Endothelial cell of umbilical vein (primary cell): ENCODE measurements around the gene WDR82. TPM values are rescaled to one million over a fixed set of nuclear protein-coding genes. Genes with fewer than 3 reads are reported as not detected.

ENCODE experiments used
- BruUV-seq: library from RNA; stranded (reverse); fragments of 400-500 nt; replicated peaks from 2 replicates; lab custom pipeline; 2021; lab: Mats Ljungman, UMichigan
- CTCF ChIA-PET: fragments of 300-600, 350-600 bp; sonication (Branson Sonifier 250); formaldehyde crosslinking; loops from one replicate; lab custom pipeline; 2021; ENCODE audit warnings: antibody characterized with exemption, inconsistent platforms; lab: Charles Lee
- POLR2A ChIA-PET: fragments of 300-600, 350-600 bp; sonication (Branson Sonifier 250); formaldehyde crosslinking; loops from one replicate; lab custom pipeline; 2021; ENCODE audit warnings: antibody characterized with exemption, inconsistent platforms; lab: Charles Lee
- DNase-seq: peaks from one replicate; pipeline ENCODE4 v3.0.0-alpha.2; 2011; ENCODE audit warnings: low read depth, low spot score
- FAIRE-seq: peaks from 2 replicates; lab custom pipeline; 2011; peaks lifted over from hg19 to GRCh38; lab: Jason Lieb, UNC
- H2AFZ ChIP-seq: 2 replicates; pipeline ENCODE4 v1.6.0; 2012; ENCODE audit warnings: low read depth, low read length, control low read depth, inconsistent platforms
- H3K27ac ChIP-seq: 2 replicates; pipeline ENCODE4 v1.5.1; 2011; ENCODE audit warnings: low read depth, mild to moderate bottlenecking, control low read depth, low read length, moderate library complexity; ENCODE audit not compliant: insufficient read depth
- H3K27me3 ChIP-seq, 2 experiments: 2 replicates each; pipeline versions ENCODE4 v1.6.0 to v1.6.1; 2011; ENCODE audit warnings: low read length in 2 of 2, mixed read lengths in 1 of 2; ENCODE audit not compliant: control insufficient read depth in 2 of 2, insufficient read depth in 2 of 2
- H3K36me3 ChIP-seq, 2 experiments: 2 replicates in 1 of 2; 3 replicates in 1 of 2; pipeline ENCODE4 v1.5.1; 2011; ENCODE audit warnings: low read length in 2 of 2, mild to moderate bottlenecking in 1 of 2, moderate library complexity in 1 of 2; ENCODE audit not compliant: control insufficient read depth in 2 of 2, insufficient read depth in 2 of 2; ENCODE audit errors: extremely low read depth in 1 of 2
- H3K4me1 ChIP-seq: 3 replicates; pipeline ENCODE4 v1.5.1; 2011; ENCODE audit warnings: mild to moderate bottlenecking, low read length; ENCODE audit not compliant: control insufficient read depth, insufficient read depth; ENCODE audit errors: extremely low read depth
- H3K4me2 ChIP-seq: 2 replicates; pipeline ENCODE4 v1.6.1; 2011; ENCODE audit warnings: low read length, control low read depth, mixed read lengths; ENCODE audit not compliant: insufficient read depth
- H3K4me3 ChIP-seq, 3 experiments: fragments of 200-600 bp in 1 of 3; sonication (generic), shearing (Covaris generic) in 1 of 3; replicated peaks in 1 of 3; 2 replicates each; pipeline ENCODE4 v1.5.1; 2011 to 2016; ENCODE audit warnings: control low read depth in 3 of 3, low read length in 3 of 3, mild to moderate bottlenecking in 2 of 3, inconsistent platforms in 1 of 3, low read depth in 1 of 3, moderate library complexity in 1 of 3; ENCODE audit not compliant: insufficient read depth in 1 of 3
- H3K79me2 ChIP-seq: 2 replicates; pipeline ENCODE4 v1.6.0; 2012; ENCODE audit warnings: low read length, inconsistent platforms; ENCODE audit not compliant: control insufficient read depth, insufficient read depth
- H3K9ac ChIP-seq: replicated peaks from 2 replicates; pipeline ENCODE3; 2011; ENCODE audit warnings: low read length, control low read depth; ENCODE audit not compliant: insufficient read depth; ENCODE audit errors: extremely low read depth
- H3K9me1 ChIP-seq: replicated peaks from 3 replicates; pipeline ENCODE4 v1.6.0; 2011; ENCODE audit warnings: mild to moderate bottlenecking, low read length; ENCODE audit not compliant: control insufficient read depth, insufficient read depth; ENCODE audit errors: extremely low read depth
- H3K9me3 ChIP-seq: replicated peaks from 2 replicates; pipeline ENCODE4 v1.5.1; 2012; ENCODE audit warnings: low read length, inconsistent platforms; ENCODE audit not compliant: control insufficient read depth, insufficient read depth
- H4K20me1 ChIP-seq: replicated peaks from 2 replicates; pipeline ENCODE3; 2011; ENCODE audit warnings: mild to moderate bottlenecking, low read length; ENCODE audit not compliant: control insufficient read depth, insufficient read depth; ENCODE audit errors: extremely low read depth
- CTCF ChIP-seq, 2 donors: IDR thresholded peaks; 1 replicate in 1 of 2; 2 replicates in 1 of 2; pipeline ENCODE4 v1.5.1; 2011; ENCODE audit warnings: low read length in 2 of 2, mild to moderate bottlenecking in 2 of 2, moderate library complexity in 2 of 2, control low read depth in 1 of 2, inconsistent platforms in 1 of 2, low read depth in 1 of 2; ENCODE audit not compliant: insufficient read depth in 1 of 2; ENCODE audit errors: extremely low read depth in 1 of 2
- EZH2 ChIP-seq: IDR thresholded peaks from 2 replicates; pipeline ENCODE4 v1.6.1; 2012; ENCODE audit warnings: borderline replicate concordance, low read depth, mild to moderate bottlenecking, moderate library complexity, low read length, inconsistent platforms; ENCODE audit not compliant: severe bottlenecking
- FOS ChIP-seq: IDR thresholded peaks from 2 replicates; pipeline ENCODE4 v1.6.1; 2011; ENCODE audit warnings: mild to moderate bottlenecking, low read length, moderate library complexity, borderline replicate concordance; ENCODE audit not compliant: insufficient read depth
- GATA2 ChIP-seq: IDR thresholded peaks from 2 replicates; pipeline ENCODE4 v1.7.0; 2011; ENCODE audit warnings: low read depth, mild to moderate bottlenecking, moderate library complexity, mixed read lengths, low read length; ENCODE audit not compliant: insufficient read length, insufficient read depth
- JUN ChIP-seq: IDR thresholded peaks from 2 replicates; pipeline ENCODE4 v1.6.1; 2011; ENCODE audit warnings: borderline replicate concordance, low read depth; ENCODE audit not compliant: insufficient read length, insufficient read depth
- MAX ChIP-seq: IDR thresholded peaks from 2 replicates; pipeline ENCODE4 v1.6.1; 2011; ENCODE audit not compliant: insufficient read depth, insufficient read length
- MYC ChIP-seq: IDR thresholded peaks from one replicate; pipeline ENCODE4 v1.6.1; 2011; ENCODE audit warnings: mild to moderate bottlenecking, low read depth, low read length
- POLR2A ChIP-seq: IDR thresholded peaks from 2 replicates; pipeline ENCODE4 v1.6.1; 2012; ENCODE audit warnings: low read depth, mild to moderate bottlenecking, control low read depth, low read length
- POLR2AphosphoS5 ChIP-seq: IDR thresholded peaks from 2 replicates; pipeline ENCODE4 v1.6.1; 2012; ENCODE audit warnings: low read depth, mild to moderate bottlenecking, control low read depth, low read length, moderate library complexity; ENCODE audit not compliant: insufficient read depth
- dilution Hi-C: fragments of 300-500 bp; cut with MboI; formaldehyde crosslinking; loops from one replicate; pipeline ENCODE4 v1.15.0; 2019; ENCODE audit warnings: low sequenced_read_pairs; ENCODE audit not compliant: extremely low pct_ligation_motif_present
- intact Hi-C: fragments of 100-400 bp; cut with micrococcal nuclease; formaldehyde crosslinking; loops from one replicate; pipeline ENCODE4 v1.10.0; 2022
- polyA plus RNA-seq, 4 experiments: library from polyadenylated mRNA; depleted of rRNA in 3 of 4; stranded (reverse) in 3 of 4; unstranded in 1 of 4; fragments of >200 nt; gene quantifications; 2 replicates each; pipeline versions ENCODE4 v1.2.1 to v1.2.3, GENCODE V29; 2011 to 2012; ENCODE audit warnings: missing spikeins in 1 of 4
- total RNA-seq: library from RNA; stranded (reverse); gene quantifications from 2 replicates; pipeline ENCODE4 v1.2.3, GENCODE V29; 2021

Gene WDR82
- total and polyA plus RNA-seq, 2 donors (not counting 3 experiments of a cell fraction or from before 2014, with no cell fraction given), result 39.9 to 71.3 TPM

GRCh38 chr3:52222319-52223221, 55.9 kb downstream of the WDR82 start:
- Histone ChIP-seq H4K20me1 (no peaks in the 10 kb centered on the region), H3K4me1 (peaks cover 21% of the 10 kb centered on the region), H3K4me2 (no peak overlapping the region), H2AFZ (no peak overlapping the region), H3K4me3 (no peak overlapping the region), H3K79me2 (no peaks in the 10 kb centered on the region), H3K27me3 (no peaks in the 10 kb centered on the region), H3K36me3 (no peaks in the 10 kb centered on the region), H3K9ac (no peak overlapping the region), H3K9me1 (no peaks in the 10 kb centered on the region), H3K27ac (no peak overlapping the region), H3K9me3 (no peaks in the 10 kb centered on the region)
- DNase-seq (no peak), FAIRE-seq (no peak)
- intact Hi-C loops, result no loop called here
- dilution Hi-C loops, result no loop called here
- POLR2A ChIA-PET, result no interaction called here
- BruUV-seq, result no TSS peak
- CTCF ChIA-PET, result interaction anchor here (0.5 to 9.7 kb wide), 5 partner anchors 9 to 117 kb away, joined by 3 to 133 read pairs (median 10); partner anchors contain the start of gene TWF2
- TF ChIP-seq CTCF (IDR thresholded peaks at IDR 0.05; ENCODE audit: extremely low read depth in 1 of 2, insufficient read depth in 1 of 2, low read depth in 1 of 2, low read length in 2 of 2) (no peak), MYC (no peak), POLR2A (no peak), JUN (no peak), GATA2 (no peak), MAX (no peak), POLR2AphosphoS5 (no peak), EZH2 (no peak), FOS (no peak)
